K562 (cell line): ENCODE measurements around the gene AZGP1. TPM values are rescaled to one million over a fixed set of nuclear protein-coding genes. Genes with fewer than 3 reads are reported as not detected.

ENCODE experiments used
- ATAC-seq: fragments of 200-7000 bp; cut with Tn5 transposase; 3 replicates; pipeline ENCODE4 v1.9.1; 2020; ENCODE audit warnings: moderate library complexity
- BruUV-seq: library from RNA; stranded (reverse); fragments of 400-500 nt; replicated peaks from 2 replicates; lab custom pipeline; 2021; lab: Mats Ljungman, UMichigan
- CTCF ChIA-PET: fragments of 300-600 bp; formaldehyde crosslinking; extraction: SDS; loops from one replicate; lab custom pipeline; 2021; ENCODE audit warnings: low intra/inter-chr PET ratio; lab: Yijun Ruan, JAX
- POLR2A ChIA-PET: fragments of 300-600, 350-650 bp; sonication (Branson Sonifier 250); formaldehyde crosslinking; extraction: SDS; loops from one replicate; lab custom pipeline; 2021; ENCODE audit warnings: antibody characterized with exemption, inconsistent platforms; lab: Yijun Ruan, JAX
- DNase-seq, 4 experiments: peaks; one replicate each; pipeline versions ENCODE4 v3.0.0 to v3.0.0-alpha.2; 2011 to 2018; ENCODE audit warnings: low spot score in 3 of 4, mixed read lengths in 3 of 4; ENCODE audit errors: extremely low read depth in 1 of 4
- FAIRE-seq: peaks from 2 replicates; lab custom pipeline; 2011; peaks lifted over from hg19 to GRCh38; lab: Jason Lieb, UNC
- H2AFZ ChIP-seq: 2 replicates; pipeline ENCODE4 v1.6.0; 2011; ENCODE audit warnings: low read depth, low read length, control low read depth, inconsistent platforms
- H3K27ac ChIP-seq: fragments of 200-600 bp; 3 replicates; pipeline ENCODE4 v1.8.0; 2011; ENCODE audit warnings: low read depth, mild to moderate bottlenecking, control low read depth, inconsistent platforms, low read length, moderate library complexity, mixed read lengths; ENCODE audit errors: extremely low read depth
- H3K27me3 ChIP-seq, 2 experiments: fragments of 300-600 bp in 1 of 2; 2 replicates in 1 of 2; 3 replicates in 1 of 2; pipeline versions ENCODE4 v1.6.0 to v1.8.0; 2011; ENCODE audit warnings: inconsistent platforms in 2 of 2, low read length in 2 of 2, mild to moderate bottlenecking in 1 of 2, mixed read lengths in 1 of 2, moderate library complexity in 1 of 2; ENCODE audit not compliant: control insufficient read depth in 2 of 2, insufficient read depth in 2 of 2
- H3K36me3 ChIP-seq: fragments of 300-600 bp; 3 replicates; pipeline ENCODE4 v1.8.0; 2011; ENCODE audit warnings: mild to moderate bottlenecking, low read length, inconsistent platforms; ENCODE audit not compliant: control insufficient read depth, insufficient read depth
- H3K4me1 ChIP-seq, 2 experiments: fragments of 200-600 bp in 1 of 2; replicated peaks in 1 of 2; 2 replicates in 1 of 2; 3 replicates in 1 of 2; pipeline versions ENCODE4 v1.5.1 to v1.8.0; 2011; ENCODE audit warnings: inconsistent platforms in 2 of 2, low read length in 2 of 2, mild to moderate bottlenecking in 1 of 2, mixed read lengths in 1 of 2, moderate library complexity in 1 of 2; ENCODE audit not compliant: control insufficient read depth in 2 of 2, insufficient read depth in 2 of 2
- H3K4me2 ChIP-seq: 2 replicates; pipeline ENCODE4 v1.6.1; 2011; ENCODE audit warnings: low read length, control low read depth, inconsistent platforms, mixed read lengths; ENCODE audit not compliant: insufficient read depth
- H3K4me3 ChIP-seq: fragments of 200-600 bp; sonication (generic), shearing (Covaris generic); 2 replicates; pipeline ENCODE4 v1.5.1; 2016; ENCODE audit warnings: control low read depth, inconsistent platforms
- H3K79me2 ChIP-seq: fragments of 200-600 bp; 3 replicates; pipeline ENCODE4 v1.8.0; 2011; ENCODE audit warnings: low read length, inconsistent platforms; ENCODE audit not compliant: control insufficient read depth, insufficient read depth
- H3K9ac ChIP-seq, 2 experiments: 2 replicates each; pipeline versions ENCODE4 v1.6.0 to v1.6.1; 2011; ENCODE audit warnings: low read depth in 2 of 2, low read length in 2 of 2, control low read depth in 1 of 2, inconsistent platforms in 1 of 2, mild to moderate bottlenecking in 1 of 2, mixed read lengths in 1 of 2; ENCODE audit not compliant: insufficient read depth in 1 of 2
- H3K9me1 ChIP-seq: one replicate; pipeline ENCODE4 v1.6.0; 2011; ENCODE audit warnings: inconsistent platforms, mild to moderate bottlenecking, low read length, moderate library complexity; ENCODE audit not compliant: control insufficient read depth, insufficient read depth
- H3K9me3 ChIP-seq: replicated peaks from 2 replicates; pipeline ENCODE4 v1.5.1; 2011; ENCODE audit warnings: low read depth, low read length, inconsistent platforms; ENCODE audit not compliant: control insufficient read depth, insufficient read depth
- H4K20me1 ChIP-seq: replicated peaks from 2 replicates; pipeline ENCODE4 v1.6.1; 2011; ENCODE audit warnings: low read length, inconsistent platforms, mixed read lengths; ENCODE audit not compliant: control insufficient read depth, insufficient read depth
- MTF1 ChIP-seq: fragments of 250-450 bp; sonication (Bioruptor Pico); IDR thresholded peaks from 2 replicates; pipeline ENCODE4 v1.9.0; 2021; ENCODE audit warnings: moderate library complexity, mild to moderate bottlenecking, inconsistent platforms, borderline replicate concordance
- SMAD1 ChIP-seq: fragments of 150-350 bp; IDR thresholded peaks from 2 replicates; pipeline ENCODE4 v1.6.1; 2014; ENCODE audit warnings: low read length, low read depth; ENCODE audit not compliant: partially characterized antibody
- SPI1 ChIP-seq: IDR thresholded peaks from 2 replicates; pipeline ENCODE4 v1.6.1; 2011; ENCODE audit warnings: low read depth, low read length, control low read depth, borderline replicate concordance
- ZNF232 ChIP-seq: sonication (generic); formaldehyde crosslinking; IDR thresholded peaks from 2 replicates; pipeline ENCODE4 v1.8.0; 2022; ENCODE audit warnings: mild to moderate bottlenecking, missing genetic modification reagents
- WGBS: fragments of 100-300 bp; shearing (Covaris generic); methylation state at CpG from one replicate; pipeline ENCODE4 v1.1.6; 2016; ENCODE audit warnings: low coverage, mixed read lengths; ENCODE audit not compliant: insufficient coverage; ENCODE audit errors: missing lambda C conversion rate; 5-methylcytosine and 5-hydroxymethylcytosine counted together
- in situ Hi-C: fragments of 300-500 bp; cut with MboI; formaldehyde crosslinking; loops from 4 replicates; pipeline ENCODE4 v1.15.0; 2018; ENCODE audit warnings: inconsistent platforms, mixed read lengths
- intact Hi-C: fragments of 100-400 bp; cut with micrococcal nuclease; formaldehyde crosslinking; loops from 2 replicates; pipeline ENCODE4 v1.14.2; 2022
- polyA plus RNA-seq, 8 experiments: library from polyadenylated mRNA; depleted of rRNA in 4 of 8; stranded (reverse) in 5 of 8; unstranded in 3 of 8; fragments of >200 nt; fragmentation: Nextera tagmentation in 2 of 8; fragmentation: Illumina TruSeq in 1 of 8; extraction: Ambion mirVana in 2 of 8; extraction: Trizol in 1 of 8; gene quantifications; 2 replicates each; pipeline versions ENCODE4 v1.2.1 to v1.2.3, GENCODE V29; 2011 to 2014; ENCODE audit warnings: inconsistent platforms in 1 of 8, missing spikeins in 1 of 8
- total RNA-seq, 7 experiments: library from RNA; depleted of rRNA in 6 of 7; stranded (reverse); fragments of >200 nt in 6 of 7; fragmentation: Illumina TruSeq in 2 of 7; extraction: Trizol in 2 of 7; gene quantifications; 2 replicates each; pipeline versions ENCODE4 v1.2.1 to v1.2.3, GENCODE V29; 2011 to 2021; ENCODE audit warnings: low replicate concordance in 1 of 7
- TF ChIP-seq, protein P1 (sequence below): fragments of 250-450 bp; sonication (Bioruptor Pico); IDR thresholded peaks from 2 replicates; pipeline ENCODE4 v1.8.0; 2021; ENCODE audit warnings: mild to moderate bottlenecking, moderate library complexity

Gene AZGP1
- total and polyA plus RNA-seq, 9 of the 15 experiments (the other 6 are each of a cell fraction or from before 2014, with no cell fraction given), result 0.18 to 0.53 TPM; not detected in 7

DNA sequence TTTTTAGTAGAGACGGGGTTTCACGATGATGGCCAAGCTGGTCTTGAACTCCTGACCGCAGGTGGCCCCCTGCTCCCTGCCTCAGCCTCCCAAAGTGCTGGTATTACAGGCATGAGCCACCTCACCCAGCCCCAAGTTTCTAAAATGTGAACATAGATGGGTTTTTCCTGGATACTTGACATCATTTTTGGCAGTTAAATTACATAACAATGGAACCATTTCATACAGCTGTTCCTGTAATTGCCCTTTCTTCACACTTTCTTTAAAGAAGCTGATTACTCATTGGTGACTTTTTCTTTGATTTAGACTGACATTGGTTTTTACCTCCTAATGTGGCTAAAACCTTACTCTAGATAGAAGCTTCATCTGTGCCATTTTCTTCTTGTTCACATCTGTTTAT is 45.5 kb upstream of the AZGP1 start:
- no peaks in the 10 kb centered on the region for H3K27me3 ChIP-seq
- intact Hi-C loops, result no loop called here
- POLR2A ChIA-PET, result interaction anchor here (0.6 to 3.2 kb wide), 6 partner anchors 9 to 514 kb away, joined by 3 to 13 read pairs (median 4); no protein-coding TSS in a partner anchor
- no peak overlapping the region for H3K4me3 ChIP-seq
- CTCF ChIA-PET, result no interaction called here
- H4K20me1 ChIP-seq, result peaks cover 12% of the 10 kb centered on the region
- no peak overlapping the region for H2AFZ ChIP-seq
- no peaks in the 10 kb centered on the region for H3K9me3 ChIP-seq
- no peak overlapping the region for H3K9ac ChIP-seq
- peaks cover 57% of the 10 kb centered on the region for H3K79me2 ChIP-seq
- WGBS, result 98% methylated on average over 3 of the region's 3 CpGs
- H3K36me3 ChIP-seq, result peaks cover 71% of the 10 kb centered on the region
- in situ Hi-C loops, result no loop called here
- no peak overlapping the region for H3K4me2 ChIP-seq
- no peaks in the 10 kb centered on the region for H3K9me1 ChIP-seq
- TF ChIP-seq SPI1 (no peak), ZNF232 (CRISPR knock-in tag) (no peak), MTF1 (CRISPR knock-in tag) (no peak), SMAD1 (no peak)
- TF ChIP-seq, protein P1, sequence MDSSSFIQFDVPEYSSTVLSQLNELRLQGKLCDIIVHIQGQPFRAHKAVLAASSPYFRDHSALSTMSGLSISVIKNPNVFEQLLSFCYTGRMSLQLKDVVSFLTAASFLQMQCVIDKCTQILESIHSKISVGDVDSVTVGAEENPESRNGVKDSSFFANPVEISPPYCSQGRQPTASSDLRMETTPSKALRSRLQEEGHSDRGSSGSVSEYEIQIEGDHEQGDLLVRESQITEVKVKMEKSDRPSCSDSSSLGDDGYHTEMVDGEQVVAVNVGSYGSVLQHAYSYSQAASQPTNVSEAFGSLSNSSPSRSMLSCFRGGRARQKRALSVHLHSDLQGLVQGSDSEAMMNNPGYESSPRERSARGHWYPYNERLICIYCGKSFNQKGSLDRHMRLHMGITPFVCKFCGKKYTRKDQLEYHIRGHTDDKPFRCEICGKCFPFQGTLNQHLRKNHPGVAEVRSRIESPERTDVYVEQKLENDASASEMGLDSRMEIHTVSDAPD (CRISPR knock-in tag), result no peak
- no peak overlapping the region for H3K27ac ChIP-seq
- BruUV-seq, result no TSS peak
- DNase-seq (no peak), FAIRE-seq (no peak), ATAC-seq (no peak)
- peaks cover 4 to 9% of the 10 kb centered on the region in 2 experiments; a peak in 3 of 5 replicates for H3K4me1 ChIP-seq
